Endodermal cell (in vitro differentiated cells): Measurements from ENCODE around the gene RPS14. TPM values are rescaled to one million over a fixed set of nuclear protein-coding genes. Genes with fewer than 3 reads are reported as not detected.

Experiments used
- DNase-seq: peaks from one replicate; pipeline ENCODE4 v3.0.0-alpha.2; 2017
- H3K27ac ChIP-seq: 2 replicates; pipeline ENCODE4 v1.5.1; 2013; ENCODE audit warnings: mild to moderate bottlenecking, low read depth, low read length, moderate library complexity
- H3K27me3 ChIP-seq: 2 replicates; pipeline ENCODE4 v1.6.1; 2013; ENCODE audit warnings: mild to moderate bottlenecking, low read length, moderate library complexity; ENCODE audit not compliant: insufficient read depth, control insufficient read depth, poor library complexity, severe bottlenecking
- H3K36me3 ChIP-seq: 2 replicates; pipeline ENCODE4 v1.7.0; 2013; ENCODE audit warnings: mild to moderate bottlenecking, low read length, moderate library complexity; ENCODE audit not compliant: control insufficient read depth, insufficient read depth
- H3K4me1 ChIP-seq: one replicate; pipeline ENCODE4 v1.7.0; 2013; ENCODE audit warnings: low read length; ENCODE audit not compliant: control insufficient read depth, insufficient read depth
- H3K4me3 ChIP-seq: 2 replicates; pipeline ENCODE4 v1.5.1; 2013; ENCODE audit warnings: mild to moderate bottlenecking, low read length, moderate library complexity
- H3K9ac ChIP-seq: 2 replicates; pipeline ENCODE4 v1.6.1; 2013; ENCODE audit warnings: mild to moderate bottlenecking, low read length, moderate library complexity; ENCODE audit not compliant: poor library complexity, severe bottlenecking; ENCODE audit errors: extremely low read depth
- H3K9me3 ChIP-seq: 2 replicates; pipeline ENCODE4 v1.6.1; 2013; ENCODE audit warnings: mild to moderate bottlenecking, low read length, moderate library complexity; ENCODE audit not compliant: control insufficient read depth
- H3K27ac Mint-ChIP-seq: 2 replicates; pipeline ENCODE4 v1.8.0; 2020; ENCODE audit warnings: mixed read lengths
- H3K27me3 Mint-ChIP-seq: 2 replicates; pipeline ENCODE4 v1.8.0; 2021; ENCODE audit warnings: mild to moderate bottlenecking, mixed read lengths; ENCODE audit not compliant: insufficient read depth
- H3K36me3 Mint-ChIP-seq: 2 replicates; pipeline ENCODE4 v1.8.0; 2020; ENCODE audit warnings: low read depth, mixed read lengths
- H3K4me1 Mint-ChIP-seq: 2 replicates; pipeline ENCODE4 v1.8.0; 2020; ENCODE audit warnings: mixed read lengths
- H3K4me3 Mint-ChIP-seq: 2 replicates; pipeline ENCODE4 v1.8.0; 2020; ENCODE audit warnings: mild to moderate bottlenecking, moderate library complexity, mixed read lengths
- H3K9me3 Mint-ChIP-seq: 2 replicates; pipeline ENCODE4 v1.8.0; 2020; ENCODE audit warnings: mild to moderate bottlenecking, mixed read lengths
- WGBS, 2 experiments: methylation state at CpG; one replicate each; pipeline versions ENCODE4 v1.1.5 to v1.1.7; 2013; ENCODE audit warnings: missing lambda C conversion rate in 2 of 2, mixed read lengths in 1 of 2; ENCODE audit not compliant: insufficient coverage in 1 of 2, insufficient read length in 1 of 2; 5-methylcytosine and 5-hydroxymethylcytosine counted together
- total RNA-seq, 2 donors: library from RNA; stranded (reverse); fragmentation: NEBNext Ultra II Directional in 1 of 2; extraction: Animal tissue kit (Norgen Biotek cat#: 25700) in 1 of 2; gene quantifications; 2 replicates in 1 of 2; 3 replicates in 1 of 2; pipeline ENCODE4 v1.2.1, GENCODE V29; 2021
- TF ChIP-seq, protein P1 (sequence below): fragments of 200-600 bp; sonication (generic); conservative IDR thresholded peaks from 2 replicates; pipeline ENCODE4 v1.5.0; 2021; ENCODE audit warnings: antibody characterized with exemption, mild to moderate bottlenecking

The RPS14 gene
- total RNA-seq, 2 donors from 2014 or later = 2,313 to 2,316 TPM

DNA sequence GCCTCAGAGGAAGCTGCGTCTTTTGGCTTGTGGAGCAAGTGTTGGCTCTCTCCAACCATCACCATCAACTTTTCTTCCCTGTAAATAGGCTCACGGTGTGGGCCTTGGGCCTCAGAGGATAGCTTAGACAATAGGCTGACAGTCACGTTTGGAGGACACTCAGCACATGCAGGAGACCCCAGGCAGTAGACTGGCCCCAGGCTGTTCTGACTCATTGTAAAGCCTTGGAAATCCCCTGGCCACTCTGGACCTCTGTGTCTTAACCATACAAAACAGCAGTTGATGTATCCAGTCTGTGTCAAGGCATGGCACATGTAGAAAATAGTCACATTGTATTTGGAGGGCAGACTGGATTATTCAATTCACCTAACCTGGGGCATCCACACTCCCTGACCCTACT is 55.4 kb downstream of the RPS14 start:
- no peaks in the 10 kb centered on the region for H3K27me3 Mint-ChIP-seq

DNA sequence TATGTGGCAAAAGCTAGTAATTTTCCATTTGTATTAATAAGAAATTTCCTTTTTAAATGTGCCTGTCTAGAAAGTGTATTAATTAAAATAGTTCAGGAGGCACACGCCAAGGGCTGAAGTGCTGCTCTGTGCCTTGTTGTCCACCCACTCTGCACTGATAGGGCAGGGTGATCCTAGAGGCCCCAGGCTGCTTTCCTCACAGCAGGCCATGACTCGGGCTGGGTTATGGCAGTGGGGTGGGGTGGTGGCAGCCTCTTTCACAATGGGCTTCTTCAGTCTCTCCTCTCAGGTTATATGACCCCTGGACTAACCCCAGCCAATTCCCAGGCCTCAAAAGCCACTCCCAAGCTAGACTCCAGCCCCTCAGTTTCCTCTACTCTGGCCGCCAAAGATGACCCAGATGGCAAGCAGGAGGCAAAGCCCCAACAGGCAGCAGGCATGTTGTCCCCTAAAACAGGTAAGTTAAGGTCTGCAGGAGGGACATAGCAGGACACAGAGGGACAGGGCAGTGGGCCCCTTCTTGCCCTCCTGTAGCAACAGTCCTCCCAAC is 56.4 kb downstream of the RPS14 start:
- H3K4me3 ChIP-seq = no peak overlapping the region
- no peak overlapping the region for H3K27ac Mint-ChIP-seq
- no peak for DNase-seq
- H3K9ac ChIP-seq = no peak overlapping the region
- H3K27me3 ChIP-seq = no peaks in the 10 kb centered on the region
- peaks cover 73% of the 10 kb centered on the region for H3K36me3 Mint-ChIP-seq
- H3K4me1 Mint-ChIP-seq = no peaks in the 10 kb centered on the region
- no peaks in the 10 kb centered on the region for H3K9me3 Mint-ChIP-seq
- 92% methylated on average over 3 of the region's 3 CpGs; no CpG with 5 or more reads in 1 of the 2 experiments for WGBS, 2 experiments
- no peaks in the 10 kb centered on the region for H3K9me3 ChIP-seq
- no peaks in the 10 kb centered on the region for H3K4me1 ChIP-seq
- no peaks in the 10 kb centered on the region for H3K27me3 Mint-ChIP-seq
- no peak overlapping the region for H3K27ac ChIP-seq
- peaks cover 91% of the 10 kb centered on the region for H3K36me3 ChIP-seq
- H3K4me3 Mint-ChIP-seq = no peak overlapping the region
- TF ChIP-seq, protein P1, sequence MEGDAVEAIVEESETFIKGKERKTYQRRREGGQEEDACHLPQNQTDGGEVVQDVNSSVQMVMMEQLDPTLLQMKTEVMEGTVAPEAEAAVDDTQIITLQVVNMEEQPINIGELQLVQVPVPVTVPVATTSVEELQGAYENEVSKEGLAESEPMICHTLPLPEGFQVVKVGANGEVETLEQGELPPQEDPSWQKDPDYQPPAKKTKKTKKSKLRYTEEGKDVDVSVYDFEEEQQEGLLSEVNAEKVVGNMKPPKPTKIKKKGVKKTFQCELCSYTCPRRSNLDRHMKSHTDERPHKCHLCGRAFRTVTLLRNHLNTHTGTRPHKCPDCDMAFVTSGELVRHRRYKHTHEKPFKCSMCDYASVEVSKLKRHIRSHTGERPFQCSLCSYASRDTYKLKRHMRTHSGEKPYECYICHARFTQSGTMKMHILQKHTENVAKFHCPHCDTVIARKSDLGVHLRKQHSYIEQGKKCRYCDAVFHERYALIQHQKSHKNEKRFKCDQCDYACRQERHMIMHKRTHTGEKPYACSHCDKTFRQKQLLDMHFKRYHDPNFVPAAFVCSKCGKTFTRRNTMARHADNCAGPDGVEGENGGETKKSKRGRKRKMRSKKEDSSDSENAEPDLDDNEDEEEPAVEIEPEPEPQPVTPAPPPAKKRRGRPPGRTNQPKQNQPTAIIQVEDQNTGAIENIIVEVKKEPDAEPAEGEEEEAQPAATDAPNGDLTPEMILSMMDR = no peak

More for the DNA sequence above, 55.4 kb downstream of the RPS14 start:
- H3K27ac Mint-ChIP-seq = no peak overlapping the region
- H3K36me3 Mint-ChIP-seq = peaks cover 79% of the 10 kb centered on the region
- TF ChIP-seq, protein P1 = no peak
- H3K4me3 Mint-ChIP-seq = no peak overlapping the region
- no peaks in the 10 kb centered on the region for H3K9me3 ChIP-seq
- H3K4me1 ChIP-seq = no peaks in the 10 kb centered on the region
- WGBS, 2 experiments = 88% methylated on average over 2 to 3 of the region's 3 CpGs
- no peak overlapping the region for H3K9ac ChIP-seq
- no peaks in the 10 kb centered on the region for H3K4me1 Mint-ChIP-seq
- H3K4me3 ChIP-seq = no peak overlapping the region
- peaks cover 91% of the 10 kb centered on the region for H3K36me3 ChIP-seq
- H3K27ac ChIP-seq = no peak overlapping the region
- no peak for DNase-seq
- H3K9me3 Mint-ChIP-seq = no peaks in the 10 kb centered on the region
- no peaks in the 10 kb centered on the region for H3K27me3 ChIP-seq

DNA sequence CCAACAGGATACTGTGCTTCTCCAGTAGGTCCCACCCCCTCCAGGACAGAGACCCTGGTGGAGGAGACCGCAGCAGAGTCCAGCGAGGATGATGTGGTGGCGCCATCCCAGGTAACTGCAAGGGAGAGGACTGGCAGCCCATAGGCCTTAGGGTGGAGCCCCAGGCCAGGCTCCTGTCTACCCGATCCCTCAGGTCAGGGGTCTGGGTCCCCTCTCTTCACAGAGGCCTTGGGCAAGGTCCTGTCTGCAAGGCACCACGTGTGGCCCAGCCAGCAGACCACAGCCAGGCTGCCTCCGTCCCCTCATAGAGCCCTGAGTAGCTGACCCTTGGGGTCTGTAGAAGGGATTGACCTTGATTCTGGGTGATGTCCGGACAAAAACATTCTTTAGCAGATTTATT is 56.9 kb downstream of the RPS14 start:
- Mint-ChIP-seq H3K36me3 (peaks cover 72% of the 10 kb centered on the region), H3K9me3 (no peaks in the 10 kb centered on the region), H3K27ac (no peak overlapping the region), H3K27me3 (no peaks in the 10 kb centered on the region), H3K4me3 (no peak overlapping the region), H3K4me1 (no peaks in the 10 kb centered on the region)
- Histone ChIP-seq H3K27me3 (no peaks in the 10 kb centered on the region), H3K4me1 (no peaks in the 10 kb centered on the region), H3K4me3 (no peak overlapping the region), H3K9me3 (no peaks in the 10 kb centered on the region), H3K36me3 (peaks cover 91% of the 10 kb centered on the region), H3K27ac (no peak overlapping the region), H3K9ac (no peak overlapping the region)
- TF ChIP-seq, protein P1 = no peak
- 88 to 100% methylated on average over 2 to 7 of the region's 7 CpGs for WGBS, 2 experiments
- DNase-seq = no peak

Other genes with a start within 250 kb of the RPS14 start
- under 1 TPM; 0.31 to 0.49 TPM for gene CAMK2A, start 160.0 kb downstream of the RPS14 start, total RNA-seq
- gene ARSI, start 146.8 kb downstream of the RPS14 start, total RNA-seq = 1 to 10 TPM; 2.4 to 2.7 TPM
- gene TCOF1, start 92.0 kb downstream of the RPS14 start, total RNA-seq = 100 to 1,000 TPM in 1 of 2 donors, 10 to 100 TPM in 1; 88.8 to 107 TPM
- 10 to 100 TPM; 12.4 to 20.0 TPM for gene CD74, start 36.8 kb downstream of the RPS14 start, total RNA-seq
- gene NDST1, start 58.4 kb upstream of the RPS14 start, total RNA-seq = 10 to 100 TPM; 53.3 to 71.7 TPM
- gene SYNPO, start 190.9 kb upstream of the RPS14 start, total RNA-seq = 1 to 10 TPM; 4.2 to 4.5 TPM
- gene MYOZ3, start 211.5 kb upstream of the RPS14 start, total RNA-seq = 10 to 100 TPM; 12.4 to 15.8 TPM